Stimulated activated CD4-positive, alpha-beta T cell treated with anti-CD3 and anti-CD28 coated beads, TNF-alpha, amount 100 ng/mL, for 48 hours (primary cell): ENCODE measurements around the gene POLR1E.

Experiments
- DNase-seq, 3 donors: peaks; one replicate each; pipeline ENCODE4 v3.0.0-alpha.2; 2020; ENCODE audit warnings: low read depth in 3 of 3

POLR1E gene

DNA sequence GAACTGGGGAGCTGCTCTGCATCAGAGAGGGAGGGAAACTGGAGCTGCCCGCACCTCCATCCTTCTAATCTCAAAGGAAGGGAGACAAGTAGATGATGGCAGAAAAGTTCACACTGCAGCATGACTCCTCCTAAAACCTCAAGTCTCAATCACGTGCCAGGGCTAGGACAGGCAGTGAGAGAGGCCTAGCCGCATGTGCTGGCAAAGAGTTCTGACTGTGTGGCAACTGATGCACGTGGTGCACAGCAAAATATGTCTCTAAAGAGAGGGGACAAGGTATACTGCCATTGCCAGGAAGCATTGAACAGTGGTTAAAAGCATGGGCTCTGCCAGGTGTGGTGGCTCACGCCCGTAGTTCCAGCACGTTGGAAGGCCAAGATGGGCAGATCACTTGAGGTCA is 52.4 kb downstream of the POLR1E start:
- no peak for DNase-seq

DNA sequence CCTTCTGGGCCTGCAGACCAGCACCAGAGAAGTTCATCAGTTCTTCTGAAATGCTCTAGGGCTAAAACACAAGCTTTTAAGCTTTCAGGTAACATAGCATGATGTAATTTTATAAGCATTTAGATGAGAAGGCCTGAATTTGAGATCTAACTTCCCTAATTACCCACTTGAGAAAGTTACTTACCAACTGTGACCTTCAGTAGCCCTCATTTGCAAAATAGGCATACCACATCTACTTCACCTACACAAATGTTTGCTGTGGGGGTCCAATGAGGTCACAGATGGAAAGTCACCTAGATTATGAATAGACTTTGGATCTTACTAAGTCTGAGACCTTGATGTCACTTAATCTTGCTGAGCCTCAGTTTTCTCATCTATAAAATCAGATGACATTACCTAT is 53.9 kb downstream of the POLR1E start:
- no peak for DNase-seq

DNA sequence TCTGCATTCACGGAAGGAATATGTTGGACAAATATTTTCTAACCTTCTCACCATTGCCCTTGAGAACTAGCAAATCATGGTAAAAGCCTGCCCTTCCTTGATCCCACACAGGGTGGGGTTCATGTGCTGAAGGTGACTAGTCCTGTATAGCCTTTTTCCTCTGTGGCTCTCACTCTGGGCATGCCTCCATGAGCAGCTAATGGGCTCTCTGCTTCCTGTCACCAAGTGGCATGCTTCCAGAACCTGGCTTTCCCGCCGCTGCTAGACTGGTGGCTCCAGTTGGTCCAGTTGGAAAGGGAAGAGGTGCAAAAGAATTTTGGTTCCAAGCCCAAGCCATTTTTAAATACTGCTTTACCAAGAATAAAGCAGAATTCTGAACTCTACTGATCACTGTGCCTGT is 54.9 kb downstream of the POLR1E start:
- DNase-seq: no peak

DNA sequence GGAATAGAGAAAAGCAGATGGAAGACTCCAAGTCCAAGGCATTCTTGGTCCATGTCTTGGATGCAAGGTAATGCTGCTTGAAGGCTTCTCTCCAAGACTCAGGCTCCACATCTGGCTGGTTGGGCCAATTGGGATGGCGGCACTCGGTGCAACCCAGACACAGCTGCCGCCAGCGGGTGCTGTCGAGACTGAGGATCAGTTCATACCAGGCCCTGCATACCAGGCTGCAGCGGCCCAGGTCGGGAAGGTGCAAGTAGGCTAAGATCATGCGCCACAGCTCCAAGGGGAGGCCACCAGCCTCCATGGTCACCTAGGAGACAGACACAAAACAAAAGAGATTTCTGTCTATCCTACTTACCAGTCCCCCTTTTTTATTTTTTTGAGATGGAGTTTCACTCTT is 55.7 kb downstream of the POLR1E start:
- DNase-seq: no peak

DNA sequence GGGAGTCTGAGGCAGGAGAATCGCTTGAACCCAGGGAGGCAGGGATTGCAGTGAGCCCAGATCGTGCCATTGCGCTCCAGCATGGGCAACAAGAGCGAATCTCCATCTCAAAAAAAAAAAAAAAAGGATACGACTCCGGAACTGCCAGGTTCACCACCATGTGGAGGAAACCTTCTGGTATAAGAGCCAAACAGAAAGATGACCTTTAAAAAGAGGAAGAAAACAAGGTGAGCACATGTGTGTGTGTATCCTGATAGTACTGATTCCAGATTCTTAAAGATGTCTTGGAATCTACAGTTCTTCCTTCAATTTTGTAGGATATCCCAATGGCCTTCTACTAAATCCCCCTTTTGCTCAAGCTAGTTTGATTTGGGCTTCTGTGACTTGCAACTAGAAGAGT is 56.7 kb downstream of the POLR1E start:
- no peak for DNase-seq

DNA sequence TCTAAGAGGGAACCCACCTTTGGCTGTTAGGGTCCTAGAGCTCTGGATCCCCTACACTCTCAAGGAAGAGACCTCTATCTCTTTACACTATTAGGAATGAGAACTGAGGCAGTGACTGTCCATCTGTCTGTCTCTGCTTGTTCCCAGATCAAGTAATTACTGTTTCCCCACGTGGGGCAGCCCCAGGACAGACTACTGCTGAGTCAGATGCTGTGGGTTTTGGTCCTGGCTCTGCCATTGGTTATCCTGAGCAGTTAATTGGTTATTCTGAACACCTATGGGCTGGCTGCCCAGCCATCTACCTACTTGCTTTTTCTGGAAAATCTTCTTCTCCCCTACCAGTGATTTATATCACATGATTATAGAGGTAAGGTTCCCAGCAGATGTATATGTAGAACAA is 57.1 kb downstream of the POLR1E start:
- no peak for DNase-seq

DNA sequence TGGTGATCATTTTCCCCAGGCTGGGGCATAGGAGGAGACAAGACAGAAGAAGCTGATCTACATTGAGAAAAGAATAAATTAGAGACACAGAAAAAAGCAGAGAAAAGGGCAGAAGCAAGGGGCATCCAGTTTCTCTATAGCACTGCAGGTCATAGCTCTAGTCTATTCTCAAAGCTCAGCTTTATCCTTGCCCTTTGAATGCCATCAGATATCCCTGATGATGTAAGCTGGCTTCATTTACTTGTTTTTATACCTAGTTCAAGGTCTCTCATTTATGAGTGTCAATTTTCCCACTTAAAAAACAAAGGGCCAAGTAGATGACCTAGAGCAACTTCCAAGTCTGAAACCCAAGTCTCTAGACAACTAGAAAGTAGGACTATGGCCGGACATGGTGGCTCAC is 57.7 kb downstream of the POLR1E start:
- DNase-seq: no peak

DNA sequence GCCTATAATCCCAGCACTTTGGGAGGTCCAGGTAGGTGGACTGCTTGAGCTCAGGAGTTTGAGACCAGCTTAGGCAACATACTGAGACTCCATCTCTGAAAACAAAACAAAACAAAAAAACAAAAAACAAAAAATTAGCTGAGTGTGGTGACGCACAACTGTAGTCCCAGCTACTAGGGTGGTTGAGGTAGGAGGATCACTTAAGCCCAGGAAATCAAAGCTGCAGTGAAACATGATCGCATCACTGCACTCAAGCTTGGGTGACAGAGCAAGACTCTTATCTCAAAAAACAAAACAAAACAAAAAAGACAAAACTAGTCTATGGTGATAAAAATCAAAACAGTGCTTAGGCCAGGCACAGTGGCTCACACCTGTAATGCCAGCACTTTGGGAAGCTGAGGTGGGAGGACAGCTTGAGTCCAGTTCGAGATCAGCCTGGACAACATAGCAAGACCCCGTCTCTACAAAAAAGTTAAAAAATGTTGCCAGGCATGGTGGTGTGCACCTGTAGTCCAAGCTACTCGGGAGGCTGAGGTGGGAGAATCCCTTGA is 61.7 kb downstream of the POLR1E start:
- DNase-seq: no peak

DNA sequence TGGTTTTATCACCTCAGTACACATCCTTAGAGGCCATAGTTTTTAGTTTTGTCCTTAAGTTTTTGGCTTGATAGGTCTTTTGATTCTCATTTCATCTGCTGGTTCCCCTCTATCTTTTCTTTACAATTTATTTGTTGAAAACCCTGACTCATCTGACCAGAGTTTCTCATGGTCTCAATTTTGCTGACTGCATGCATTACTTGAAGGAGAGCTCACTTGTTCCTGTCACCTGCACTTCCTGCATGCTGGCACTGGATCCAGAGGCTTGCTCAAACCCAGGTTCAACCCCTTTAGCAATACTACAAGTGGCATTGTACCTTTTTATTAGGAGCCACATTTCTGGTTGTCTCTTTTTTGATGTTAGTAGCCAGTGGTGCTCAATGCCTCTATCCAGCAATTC is 63.8 kb downstream of the POLR1E start:
- no peak for DNase-seq

DNA sequence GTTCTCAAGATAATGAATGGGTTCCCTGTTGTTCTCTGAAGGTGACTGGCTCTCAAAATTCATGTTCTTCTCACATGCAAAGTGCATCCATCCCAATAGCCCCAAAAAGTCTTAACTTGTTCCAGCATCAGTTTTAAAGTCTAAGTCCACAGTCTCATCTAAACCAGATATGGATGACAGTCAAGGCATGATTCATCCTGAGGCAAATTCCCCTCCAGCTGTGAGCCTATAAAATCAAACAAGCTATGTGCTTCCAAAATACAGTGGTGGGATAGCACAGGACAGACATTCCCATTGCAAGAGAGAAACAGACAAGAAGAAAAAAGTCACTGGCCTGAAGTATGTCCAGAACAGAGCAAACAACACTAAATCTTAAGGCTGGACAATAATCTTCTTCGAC is 65.0 kb downstream of the POLR1E start:
- DNase-seq: no peak

DNA sequence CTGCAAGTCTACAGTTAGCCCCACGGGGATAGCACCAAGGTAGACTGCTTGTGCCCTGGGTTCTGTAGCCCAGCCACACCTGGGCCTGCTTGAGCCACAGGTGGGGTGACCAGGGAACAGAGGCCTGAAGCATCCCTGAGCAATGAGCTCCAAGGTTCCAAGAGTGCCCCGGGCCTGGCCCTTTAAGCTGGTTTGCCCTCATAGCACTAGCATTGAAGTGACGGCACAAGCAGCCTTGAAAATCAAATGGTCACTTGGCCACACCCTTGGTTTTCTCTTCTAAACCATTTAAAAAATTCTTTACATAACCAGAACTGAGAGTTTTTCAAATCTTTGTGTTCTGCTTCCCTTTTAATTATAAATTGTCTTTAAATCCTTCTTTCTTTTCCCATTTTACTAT is 65.7 kb downstream of the POLR1E start:
- DNase-seq: no peak

DNA sequence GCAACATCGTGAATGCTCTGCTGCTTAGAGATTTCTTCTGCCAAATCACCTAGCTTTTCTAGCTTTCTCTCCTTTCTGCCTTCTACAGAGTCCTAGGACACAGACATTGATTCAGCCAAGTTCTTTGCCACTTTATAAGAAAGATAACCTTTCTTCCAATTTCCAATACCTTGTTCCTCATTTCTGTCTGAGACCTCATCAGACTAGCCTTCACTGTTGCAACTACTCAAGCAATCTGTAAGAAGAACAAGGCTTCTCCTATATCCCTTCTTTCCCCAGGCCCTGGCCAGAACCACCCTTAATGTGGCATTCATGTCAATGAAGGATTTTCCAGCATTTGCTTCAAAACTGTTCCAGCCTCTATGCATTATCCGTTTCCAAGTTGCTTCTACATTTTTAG is 66.1 kb downstream of the POLR1E start:
- DNase-seq: no peak
